22Rv1 (cell line): Measurements from ENCODE around the gene FBXW5.

Source experiments
- ZFX ChIP-seq: fragments of 450-650 bp; IDR thresholded peaks from 2 replicates; pipeline ENCODE4 v1.6.1; 2017; ENCODE audit warnings: antibody characterized with exemption, borderline replicate concordance
- TF ChIP-seq, protein P1 (sequence below): fragments of 450-650 bp; IDR thresholded peaks from 2 replicates; pipeline ENCODE4 v1.5.1; 2017; ENCODE audit warnings: mild to moderate bottlenecking

DNA sequence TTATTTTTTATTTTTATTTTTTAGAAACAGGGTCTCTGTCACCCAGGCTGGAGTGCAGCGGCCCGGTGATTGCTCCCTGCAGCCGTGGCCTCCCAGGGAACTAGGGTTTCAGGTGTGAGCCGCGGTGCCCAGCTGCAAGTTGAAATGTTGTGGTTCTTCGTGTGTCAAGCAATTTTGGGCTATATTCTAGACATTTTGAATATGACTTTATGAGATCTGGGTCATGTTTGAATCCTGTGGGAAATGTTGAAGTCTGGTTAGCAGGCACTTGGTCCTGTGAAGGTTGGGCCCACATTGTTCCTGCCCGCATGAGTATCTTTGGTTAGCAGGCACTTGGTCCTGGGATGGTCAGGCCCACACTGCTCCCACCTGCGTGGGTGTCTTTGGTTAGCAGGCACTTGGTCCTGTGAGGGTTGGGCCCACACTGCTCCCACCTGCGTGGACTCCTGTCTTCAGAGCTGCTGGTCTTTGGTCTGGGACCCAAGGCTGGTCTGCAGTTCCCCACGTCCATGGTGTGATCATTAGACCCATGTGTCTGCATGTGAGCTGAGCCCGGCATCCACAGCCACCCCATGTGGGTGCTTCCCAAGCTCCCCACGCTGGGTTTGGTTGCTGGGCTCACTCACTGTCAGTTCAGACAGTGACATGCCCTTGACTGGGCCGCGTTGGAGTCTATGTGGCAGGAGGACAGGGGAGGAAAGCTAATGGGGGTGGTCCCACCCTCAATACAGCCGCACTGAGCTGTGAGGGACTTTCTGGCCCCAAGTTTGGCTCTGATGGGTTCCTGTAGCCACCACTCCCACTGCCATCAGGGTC, 7.1 kb downstream of the FBXW5 start:
- TF ChIP-seq, protein P1, sequence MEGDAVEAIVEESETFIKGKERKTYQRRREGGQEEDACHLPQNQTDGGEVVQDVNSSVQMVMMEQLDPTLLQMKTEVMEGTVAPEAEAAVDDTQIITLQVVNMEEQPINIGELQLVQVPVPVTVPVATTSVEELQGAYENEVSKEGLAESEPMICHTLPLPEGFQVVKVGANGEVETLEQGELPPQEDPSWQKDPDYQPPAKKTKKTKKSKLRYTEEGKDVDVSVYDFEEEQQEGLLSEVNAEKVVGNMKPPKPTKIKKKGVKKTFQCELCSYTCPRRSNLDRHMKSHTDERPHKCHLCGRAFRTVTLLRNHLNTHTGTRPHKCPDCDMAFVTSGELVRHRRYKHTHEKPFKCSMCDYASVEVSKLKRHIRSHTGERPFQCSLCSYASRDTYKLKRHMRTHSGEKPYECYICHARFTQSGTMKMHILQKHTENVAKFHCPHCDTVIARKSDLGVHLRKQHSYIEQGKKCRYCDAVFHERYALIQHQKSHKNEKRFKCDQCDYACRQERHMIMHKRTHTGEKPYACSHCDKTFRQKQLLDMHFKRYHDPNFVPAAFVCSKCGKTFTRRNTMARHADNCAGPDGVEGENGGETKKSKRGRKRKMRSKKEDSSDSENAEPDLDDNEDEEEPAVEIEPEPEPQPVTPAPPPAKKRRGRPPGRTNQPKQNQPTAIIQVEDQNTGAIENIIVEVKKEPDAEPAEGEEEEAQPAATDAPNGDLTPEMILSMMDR, result no peak
- no peak for TF ChIP-seq ZFX
